NOMO-1 (cell line): ENCODE data around the gene SCAI.
"Not testable (repeated sequence)": the region's sequence is repeated elsewhere in the genome, so short reads cannot be mapped to it uniquely, and the experiment has no call there.

Experiments used
- DNase-seq, 2 experiments: peaks; one replicate each; lab custom pipeline; 2025; ENCODE audit not compliant: unreplicated experiment in 2 of 2; lab: John Stamatoyannopoulos, UW

SCAI gene

DNA sequence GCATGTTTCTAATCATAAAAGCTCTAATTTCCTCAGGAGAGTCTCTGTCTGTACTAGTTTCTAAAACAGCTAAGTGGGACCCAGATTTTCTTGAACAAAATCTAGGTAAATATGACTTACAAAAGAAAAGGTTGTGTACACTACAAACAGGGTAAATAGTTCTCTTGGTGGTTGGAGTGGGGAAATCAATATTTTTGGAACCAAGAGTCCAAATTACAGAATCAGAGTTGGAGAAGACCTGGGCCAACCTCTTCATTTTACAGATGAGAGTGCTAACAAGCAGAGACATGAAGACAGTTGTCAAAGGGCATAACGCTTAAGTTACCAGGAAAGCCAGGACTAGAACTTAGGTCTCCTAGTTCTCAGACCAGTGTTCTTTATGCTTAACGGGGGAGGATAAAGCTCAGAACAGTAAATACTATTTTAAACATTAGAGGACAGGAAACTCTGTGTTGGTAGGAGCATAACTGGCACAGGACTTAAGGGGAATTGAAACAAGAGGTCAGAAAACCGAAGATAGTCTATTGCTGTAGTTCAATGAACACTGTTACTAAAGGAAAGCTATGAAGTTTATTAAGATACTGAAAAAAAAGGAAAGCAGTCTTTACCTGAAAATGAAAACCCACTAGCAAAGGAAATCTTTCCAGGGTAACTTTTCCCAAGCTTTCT is 193.1 kb downstream of the SCAI start:
- DNase-seq = peak in 1 of 2 experiments; percentile 50

DNA sequence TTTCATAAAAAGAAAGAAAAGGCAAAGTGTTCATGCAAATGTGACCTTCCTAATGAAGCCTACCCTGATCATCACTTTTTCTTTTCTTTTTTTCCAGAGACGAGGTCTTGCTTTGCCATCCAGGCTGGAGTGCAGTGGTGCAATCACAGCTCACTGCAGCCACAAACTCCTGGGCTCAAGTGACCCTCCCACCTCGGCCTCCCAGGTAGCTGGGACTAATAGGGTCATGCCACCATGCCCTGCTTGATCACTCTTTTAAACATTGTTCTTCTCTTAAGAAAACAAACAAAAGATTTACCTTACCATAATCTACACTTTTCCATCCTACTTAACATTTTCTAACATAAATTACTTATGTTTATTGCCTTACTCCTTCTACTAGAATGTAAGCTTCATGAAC is 193.9 kb downstream of the SCAI start:
- DNase-seq = no peak

DNA sequence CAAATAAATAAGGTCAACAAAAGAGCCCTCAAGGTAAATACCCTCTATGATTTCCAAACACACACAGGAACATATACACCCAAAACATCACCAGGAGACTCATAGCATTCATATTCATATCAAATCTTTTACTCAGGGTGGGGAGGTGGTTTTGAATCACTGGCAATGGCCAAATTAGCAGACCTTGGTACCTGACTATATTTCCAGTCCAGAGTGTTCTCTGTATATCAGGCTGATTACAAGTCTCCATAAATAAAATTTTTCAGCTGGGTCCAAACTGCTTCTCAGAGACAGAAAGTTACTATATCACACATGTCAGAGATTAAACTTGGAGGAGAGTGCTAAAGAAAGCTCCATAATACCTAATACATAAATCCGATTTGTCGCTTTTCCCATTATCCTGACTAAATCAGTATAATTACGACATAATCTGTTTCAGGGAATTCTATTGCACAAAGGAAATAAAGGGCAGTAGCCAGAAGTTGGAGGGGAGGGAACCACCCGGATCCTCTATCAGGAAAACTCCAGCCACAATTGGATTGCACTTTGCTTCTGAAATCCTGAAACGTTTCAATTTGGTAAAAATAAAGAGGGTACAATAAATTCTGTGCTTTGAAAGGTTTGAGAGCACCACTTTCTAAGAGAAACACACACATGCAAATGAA is 195.5 kb downstream of the SCAI start:
- no peak for DNase-seq

DNA sequence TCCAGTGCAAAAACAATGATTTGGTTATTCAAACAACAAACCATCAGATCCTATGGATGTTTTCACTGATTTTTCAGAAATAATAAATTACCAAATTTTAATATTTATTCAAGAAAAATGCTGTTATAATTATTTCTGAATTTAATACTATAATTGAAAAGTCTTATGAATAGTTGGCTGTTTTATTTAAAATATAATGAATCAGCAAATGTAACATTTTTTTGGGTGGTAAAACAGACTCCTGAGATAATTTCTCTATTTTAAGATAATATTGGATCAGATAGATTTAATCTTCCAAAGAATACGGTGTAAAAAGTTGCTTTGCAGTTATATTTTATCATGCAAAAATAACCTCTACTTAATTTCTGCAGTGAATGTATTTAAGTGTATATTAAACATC is 197.2 kb downstream of the SCAI start:
- no peak for DNase-seq

DNA sequence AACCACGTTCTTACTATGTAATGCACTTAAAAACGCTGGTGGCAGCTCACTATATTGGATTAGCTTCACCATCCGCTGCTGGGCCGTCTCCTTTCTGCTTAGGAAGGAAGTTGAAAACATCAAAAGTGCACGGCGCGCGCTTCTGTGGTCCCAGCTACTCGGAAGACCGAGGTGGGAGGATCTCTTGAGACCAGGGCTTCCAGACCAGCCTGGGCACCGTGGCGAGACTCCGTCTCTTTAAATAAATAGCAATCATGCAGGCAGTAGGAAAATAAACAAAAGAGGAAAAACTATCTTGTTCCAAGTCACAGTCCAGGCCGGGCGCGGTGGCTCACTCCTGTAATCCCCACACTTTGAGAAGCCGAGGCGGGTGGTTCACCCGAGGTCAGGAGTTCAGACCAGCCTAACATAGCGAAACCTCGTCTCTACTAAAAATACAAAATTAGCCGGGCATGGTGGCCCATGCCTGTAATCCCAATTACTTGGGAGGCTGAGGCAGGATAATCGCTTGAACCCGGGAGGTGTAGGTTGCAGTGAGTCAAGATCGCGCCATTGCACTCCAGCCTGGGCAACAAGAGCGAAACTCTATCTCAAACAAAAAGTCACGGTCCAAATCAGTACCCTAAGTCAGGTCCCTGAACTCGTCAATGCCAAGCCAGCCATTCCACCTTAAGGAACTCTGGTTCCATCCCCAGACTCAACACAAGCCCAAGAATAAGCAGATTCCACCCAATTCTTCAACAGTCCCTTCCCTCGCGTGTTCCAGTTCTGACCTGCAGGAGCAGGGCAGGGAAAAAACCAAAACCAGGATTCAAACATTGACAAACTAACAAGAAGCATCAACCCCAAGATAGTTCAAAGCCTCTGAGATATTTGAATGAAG is 201.4 kb downstream of the SCAI start:
- peak in 1 of 2 experiments; percentile 56 for DNase-seq

DNA sequence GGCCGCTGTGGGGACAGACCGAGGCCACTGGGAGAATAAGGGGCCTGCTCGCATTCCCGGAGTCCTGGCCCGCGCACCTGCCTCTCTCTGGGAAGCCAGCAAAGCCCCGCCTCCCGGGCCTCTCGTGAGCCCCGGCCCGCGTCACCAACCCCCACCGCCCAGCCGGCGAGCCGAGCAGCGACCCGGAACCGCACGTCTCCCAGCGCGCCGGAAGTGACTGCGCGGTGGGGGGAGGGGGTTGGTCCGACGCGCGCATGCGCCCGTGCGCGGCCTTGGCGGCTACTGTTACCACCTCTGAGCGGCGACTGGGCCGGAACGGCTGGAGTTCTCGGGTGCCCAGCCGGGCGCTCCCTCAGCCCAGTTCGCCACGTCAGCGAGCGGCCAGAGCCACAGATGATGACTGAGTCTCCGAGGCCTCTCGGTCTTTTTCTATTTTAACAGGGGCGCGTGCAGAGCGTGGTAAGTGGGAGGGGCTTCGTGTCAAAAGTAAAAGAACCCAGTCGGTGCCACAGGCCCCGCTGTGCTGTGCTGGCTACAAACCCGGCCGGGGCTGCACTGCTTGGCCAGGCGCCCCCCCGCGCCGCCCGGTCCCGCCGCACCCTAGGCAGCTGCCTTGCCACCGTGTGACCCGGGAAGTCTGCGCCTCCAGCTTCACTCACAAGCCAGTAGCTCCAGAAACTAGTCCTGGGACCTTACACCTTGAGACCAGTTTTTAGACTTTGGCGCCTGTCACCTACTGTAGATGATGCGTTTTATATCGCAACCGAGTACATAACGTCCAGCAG is 202.2 kb downstream of the SCAI start, which contains the start of gene GOLGA1:
Gene GOLGA1, minus strand, starts transcription at position 190 of the 785 bp plus-strand sequence. CDS start 2,372 bp downstream, outside the sequence.
- peak; percentile 80 to 91 for DNase-seq

DNA sequence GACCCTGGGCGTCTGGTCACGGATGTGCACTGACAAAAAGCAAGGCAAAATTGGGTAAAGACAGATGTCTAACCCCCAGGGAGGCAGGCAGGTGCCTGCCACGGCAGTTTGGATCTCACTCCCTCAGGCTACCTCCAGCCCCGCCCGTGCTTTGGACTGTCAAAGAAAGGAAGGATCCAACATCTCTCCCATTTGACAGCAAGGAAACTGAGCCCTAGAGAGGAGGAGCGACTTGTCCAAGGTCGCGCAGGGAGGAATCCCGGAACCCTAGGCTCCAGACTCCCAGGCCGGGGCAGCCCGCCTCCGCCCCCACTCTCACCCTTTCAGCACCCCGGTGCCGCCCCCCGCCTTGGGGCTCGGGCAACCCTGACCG is 202.8 kb downstream of the SCAI start:
- DNase-seq = peak in 1 of 2 experiments; percentile 27

DNA sequence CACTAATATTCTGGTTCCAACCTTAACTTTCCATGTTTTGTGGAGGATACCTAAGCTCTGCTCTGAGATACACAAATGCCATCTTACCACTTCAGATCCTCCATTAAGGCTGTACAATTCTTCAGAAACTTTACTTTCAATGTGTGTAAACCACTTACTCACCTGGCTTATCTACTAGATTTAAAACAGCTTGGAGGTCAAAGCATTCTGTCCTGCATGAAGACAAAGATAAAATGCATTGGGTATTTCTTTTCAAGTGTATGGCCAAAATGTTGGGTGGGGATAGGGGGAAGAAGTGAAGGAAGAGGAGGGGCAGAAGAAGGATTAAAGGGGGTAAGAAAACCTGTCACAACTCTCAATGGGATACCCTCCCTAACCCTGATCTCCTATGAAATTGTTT is 203.4 kb downstream of the SCAI start:
- no peak for DNase-seq

DNA sequence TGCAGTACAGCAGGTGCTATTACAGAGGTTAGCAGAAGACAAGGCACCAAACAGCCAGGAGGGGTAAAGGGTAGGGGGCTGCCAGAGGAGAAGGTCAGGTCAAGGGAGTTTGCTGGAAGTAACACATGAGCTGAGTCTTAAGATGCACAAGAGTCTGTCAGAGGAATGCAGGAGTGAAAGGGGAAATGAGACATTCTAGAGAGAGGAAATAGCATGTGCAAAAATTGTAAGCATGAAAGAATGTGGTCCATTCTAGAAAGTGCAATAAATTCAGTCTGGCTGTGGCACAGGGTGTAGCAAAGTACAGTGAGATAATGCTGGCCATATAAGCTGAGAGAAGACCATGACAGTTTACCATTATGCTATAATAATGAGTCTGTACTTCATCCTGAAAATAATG is 209.0 kb downstream of the SCAI start:
- peak; percentile 52 to 90 for DNase-seq

DNA sequence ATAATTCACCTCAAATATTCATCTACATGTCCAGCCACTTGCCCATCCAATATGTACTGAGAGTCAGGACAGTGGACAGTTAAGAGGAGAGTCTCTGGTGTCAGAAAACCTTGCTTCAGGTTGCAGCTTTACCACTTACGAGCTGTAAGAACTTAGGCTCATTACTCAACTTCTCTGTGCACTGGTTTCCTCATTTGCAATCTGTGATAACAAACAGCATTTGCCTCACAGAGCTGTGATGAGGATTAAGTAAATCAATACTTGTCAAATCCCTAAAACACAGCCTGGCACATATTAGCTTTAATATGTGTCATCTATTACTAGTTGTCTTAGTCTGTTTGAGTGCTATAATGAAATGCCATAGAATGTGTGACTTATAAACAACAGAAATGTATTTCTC is 211.0 kb downstream of the SCAI start:
- DNase-seq = peak; percentile 43 to 59

DNA sequence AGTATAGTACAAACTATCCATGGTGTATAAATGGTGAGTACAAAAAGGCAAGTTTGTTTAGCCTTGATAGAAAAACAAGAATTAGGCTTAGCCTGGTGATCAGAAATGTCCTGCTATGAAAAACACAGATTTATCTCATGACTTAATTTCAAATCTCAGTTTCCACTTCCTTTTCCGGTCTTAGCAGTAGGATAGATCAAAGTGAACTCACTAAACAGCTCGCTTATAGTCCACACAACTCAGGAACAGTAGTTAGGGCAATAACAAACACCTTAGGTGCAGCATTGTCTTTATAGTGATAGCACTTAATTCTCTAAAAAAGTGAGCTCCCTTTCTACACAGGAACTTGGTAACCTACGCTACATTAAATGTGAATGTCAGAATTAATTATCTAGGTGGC is 213.9 kb downstream of the SCAI start:
- no peak for DNase-seq

DNA sequence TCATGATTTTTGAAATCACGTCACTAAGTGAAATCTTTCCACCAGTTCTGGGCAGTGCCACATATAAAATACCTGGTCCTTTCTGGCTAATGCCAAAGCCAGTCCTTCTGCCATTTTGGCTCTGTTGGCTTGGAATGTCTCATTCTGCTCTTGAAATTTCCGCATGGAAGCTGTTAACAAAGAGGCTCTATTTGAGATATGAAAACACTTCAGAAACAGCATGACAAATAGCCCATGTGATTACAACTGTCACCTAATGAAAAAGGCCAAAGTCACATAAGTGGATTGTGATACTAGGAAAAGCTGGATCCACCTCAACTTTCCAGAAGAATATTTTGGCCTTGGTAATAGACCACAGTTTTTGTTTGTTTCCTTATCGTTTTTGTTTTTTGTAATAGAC is 215.2 kb downstream of the SCAI start:
- no peak for DNase-seq

DNA sequence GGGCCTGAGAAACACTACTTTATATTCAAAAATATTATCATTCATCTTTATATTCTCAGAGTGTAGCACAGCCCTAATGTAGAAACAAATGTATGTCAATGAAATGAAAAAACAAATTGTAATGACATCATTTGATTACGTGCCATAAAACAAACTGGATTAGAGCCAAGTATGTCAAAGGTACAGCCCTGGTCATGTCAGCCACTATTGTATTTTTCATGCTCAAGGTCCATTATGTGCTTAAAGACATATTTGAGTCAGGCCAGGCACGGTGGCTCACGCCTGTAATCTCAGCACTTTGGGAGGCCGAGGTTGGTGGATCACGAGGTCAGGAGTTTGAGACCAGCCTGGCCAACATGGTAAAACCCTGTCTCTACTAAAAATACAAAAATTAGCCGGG is 222.9 kb downstream of the SCAI start:
- DNase-seq = not testable (repeated sequence)

DNA sequence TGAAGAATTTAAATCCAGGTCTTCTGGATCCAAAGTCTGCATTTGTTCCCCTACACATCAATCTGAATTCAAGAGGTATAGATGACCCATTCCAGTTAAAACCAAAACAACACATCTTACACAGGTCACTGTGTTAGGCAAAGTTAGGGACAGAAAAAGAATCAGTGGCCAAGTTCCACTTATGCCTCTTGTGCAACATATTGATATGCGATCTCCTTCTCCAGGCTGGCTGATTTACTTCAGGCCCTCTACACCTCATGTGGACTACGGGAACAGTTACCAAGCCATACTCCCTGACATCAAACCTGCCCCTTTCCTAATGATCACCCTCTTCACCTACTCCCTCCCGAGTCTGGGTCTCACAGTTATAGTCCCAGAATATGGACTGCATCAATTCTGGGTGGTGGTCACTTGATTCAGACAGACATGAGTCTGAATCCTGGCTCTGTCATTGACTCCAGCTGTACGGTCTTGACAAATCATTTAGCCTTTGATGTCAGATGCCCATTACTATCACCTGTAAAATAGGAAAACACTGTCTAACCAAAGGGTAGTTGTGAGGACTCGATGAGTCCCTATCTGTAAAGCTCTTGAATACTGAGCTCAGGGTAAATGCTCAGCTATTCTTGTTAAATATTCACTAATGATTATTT is 228.4 kb downstream of the SCAI start:
- DNase-seq = no peak

DNA sequence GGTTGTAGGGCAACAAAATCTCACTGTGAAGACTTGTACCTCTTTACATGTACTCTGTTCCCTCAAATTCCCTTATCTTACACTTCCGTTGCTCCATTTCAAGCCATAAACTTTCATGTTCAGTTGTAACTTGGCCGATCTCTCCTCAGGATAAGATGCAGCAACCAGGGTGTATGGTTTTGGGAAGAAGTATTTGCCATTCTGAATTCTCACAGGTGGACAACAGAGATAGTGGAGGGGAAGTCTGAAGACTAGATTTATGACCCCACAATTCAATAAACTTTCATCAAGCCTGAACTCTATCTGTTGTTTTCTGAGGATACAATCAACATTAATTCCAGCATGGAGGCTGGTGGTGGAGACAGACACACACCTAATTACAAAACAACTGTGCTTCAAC is 229.9 kb downstream of the SCAI start:
- no peak for DNase-seq

DNA sequence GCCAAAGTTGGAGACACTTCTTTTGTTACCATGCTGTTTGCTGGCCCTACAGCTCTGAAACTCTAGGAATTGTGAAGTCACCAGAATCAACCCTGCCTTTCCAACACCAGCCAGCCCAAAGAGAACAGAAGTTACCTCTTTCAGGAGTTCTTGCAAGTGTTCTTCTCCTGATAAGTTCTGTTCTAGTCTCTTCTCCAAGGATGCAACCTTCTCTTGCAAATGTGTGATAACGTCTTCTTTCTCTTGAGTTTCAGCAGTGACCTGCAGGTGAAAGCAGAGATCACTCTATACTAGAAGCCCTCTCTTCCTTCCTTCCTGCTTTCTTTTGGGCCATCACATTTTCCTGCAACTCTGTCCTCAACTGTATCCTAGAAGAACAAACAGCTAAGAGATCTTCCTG is 231.6 kb downstream of the SCAI start:
- DNase-seq = no peak

DNA sequence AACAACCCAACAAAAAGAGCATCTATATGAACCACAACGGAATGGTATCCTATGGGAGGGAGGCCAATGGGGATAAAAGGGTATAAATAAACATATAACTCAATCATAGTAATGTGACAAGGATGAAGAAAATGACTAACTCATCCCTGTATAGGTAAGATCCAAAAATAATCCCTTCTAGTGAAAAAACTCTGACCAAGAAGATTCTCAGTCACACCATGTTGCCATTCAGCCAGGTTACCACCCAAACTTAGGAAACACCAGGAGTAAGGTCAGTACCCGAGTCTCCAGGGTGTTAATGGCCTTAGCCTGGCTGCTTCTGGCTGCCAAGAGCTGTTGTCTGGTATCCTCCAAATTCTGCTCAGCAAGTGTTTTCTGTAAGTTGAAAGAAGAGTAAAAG is 235.2 kb downstream of the SCAI start:
- DNase-seq = no peak

DNA sequence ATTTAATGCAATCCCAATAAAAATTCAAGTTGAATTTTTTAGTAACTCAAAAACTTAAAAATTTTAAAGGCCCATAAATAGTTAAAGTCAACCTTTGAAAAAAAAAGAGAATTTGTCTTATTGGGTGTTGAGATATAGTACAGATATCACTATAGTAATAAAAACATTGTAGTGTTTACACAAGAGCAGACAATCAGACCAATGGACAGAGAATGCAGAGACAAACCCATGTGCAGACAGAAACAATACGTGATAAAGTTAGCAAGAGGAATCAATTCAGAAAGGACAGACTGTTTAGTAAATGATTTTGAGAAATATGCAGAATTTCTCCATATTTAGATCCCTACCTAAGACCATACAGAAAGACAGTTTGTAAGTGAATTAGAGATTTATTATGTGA is 236.4 kb downstream of the SCAI start:
- no peak for DNase-seq

DNA sequence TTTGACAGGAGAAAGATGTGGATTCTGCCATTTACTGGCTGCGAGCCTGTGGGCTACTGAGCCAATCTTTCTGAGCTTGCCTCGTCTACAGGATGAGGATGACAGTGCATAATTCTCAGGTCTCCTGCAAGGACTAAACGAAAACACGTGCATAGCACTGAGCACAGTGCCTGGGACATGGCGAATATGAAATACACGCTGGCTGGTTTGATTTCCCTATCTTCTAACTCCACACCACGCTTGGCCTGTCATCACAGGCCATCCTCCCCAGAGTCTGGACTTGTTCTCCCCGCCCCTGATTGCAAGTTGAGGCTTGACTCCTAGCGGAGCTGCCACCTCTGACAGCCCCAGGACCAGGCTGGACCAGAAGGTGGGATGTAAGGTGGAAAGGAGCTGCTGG is 243.5 kb downstream of the SCAI start:
- DNase-seq = no peak
